HepG2 (cell line): ENCODE measurements around the gene AJUBA. TPM values are rescaled to one million over a fixed set of nuclear protein-coding genes. Genes with fewer than 3 reads are reported as not detected.

Experiments used
- ATM ChIP-seq: fragments of 450-650 bp; IDR thresholded peaks from 2 replicates; pipeline ENCODE4 v1.7.1; 2017; ENCODE audit warnings: mild to moderate bottlenecking, borderline replicate concordance
- BRD4 ChIP-seq: sonication (generic); formaldehyde crosslinking; IDR thresholded peaks from 2 replicates; pipeline ENCODE4 v1.4.0; 2020; ENCODE audit warnings: missing genetic modification reagents
- ELF4 ChIP-seq: sonication (generic); formaldehyde crosslinking; IDR thresholded peaks from 2 replicates; pipeline ENCODE4 v1.5.0; 2020; ENCODE audit warnings: missing genetic modification reagents, mild to moderate bottlenecking, moderate library complexity, borderline replicate concordance
- ERF ChIP-seq: IDR thresholded peaks from 2 replicates; pipeline ENCODE4 v1.6.1; 2018; ENCODE audit warnings: missing biosample characterization, missing genetic modification reagents
- HOXA5 ChIP-seq: sonication (generic); formaldehyde crosslinking; IDR thresholded peaks from 2 replicates; pipeline ENCODE4 v1.4.0; 2020; ENCODE audit warnings: missing genetic modification reagents
- JUND ChIP-seq: sonication (generic); formaldehyde crosslinking; IDR thresholded peaks from 2 replicates; pipeline ENCODE4 v1.8.0; 2022; ENCODE audit warnings: mild to moderate bottlenecking, missing genetic modification reagents
- KMT2A ChIP-seq: sonication (generic); formaldehyde crosslinking; IDR thresholded peaks from 2 replicates; pipeline ENCODE4 v1.4.0; 2020; ENCODE audit warnings: missing genetic modification reagents
- MXD4 ChIP-seq: IDR thresholded peaks from 2 replicates; pipeline ENCODE4 v1.6.1; 2016; ENCODE audit warnings: mild to moderate bottlenecking, missing biosample characterization, missing genetic modification reagents
- NR2C2 ChIP-seq: sonication (generic); formaldehyde crosslinking; IDR thresholded peaks from 2 replicates; pipeline ENCODE4 v1.4.0; 2020; ENCODE audit warnings: missing genetic modification reagents, mild to moderate bottlenecking, moderate library complexity, borderline replicate concordance
- RARG ChIP-seq: sonication (generic); formaldehyde crosslinking; IDR thresholded peaks from 2 replicates; pipeline ENCODE4 v1.4.0; 2020; ENCODE audit warnings: low read depth, mild to moderate bottlenecking, missing genetic modification reagents
- SAFB2 ChIP-seq: sonication (generic); formaldehyde crosslinking; IDR thresholded peaks from 2 replicates; pipeline ENCODE4 v1.5.1; 2020; ENCODE audit warnings: missing genetic modification reagents, low read depth, mild to moderate bottlenecking, borderline replicate concordance
- SAP130 ChIP-seq: IDR thresholded peaks from 2 replicates; pipeline ENCODE4 v1.6.1; 2016; ENCODE audit warnings: low read depth
- SUZ12 ChIP-seq: fragments of 150-350 bp; IDR thresholded peaks from 2 replicates; pipeline ENCODE4 v1.6.1; 2014; ENCODE audit warnings: low read depth, low read length
- YEATS2 ChIP-seq: sonication (generic); formaldehyde crosslinking; IDR thresholded peaks from 2 replicates; pipeline ENCODE4 v1.4.0; 2020; ENCODE audit warnings: missing genetic modification reagents, borderline replicate concordance
- ZNF562 ChIP-seq: sonication (generic); formaldehyde crosslinking; IDR thresholded peaks from 2 replicates; pipeline ENCODE4 v1.8.0; 2022; ENCODE audit warnings: missing genetic modification reagents, borderline replicate concordance
- ZNF660 ChIP-seq: sonication (generic); formaldehyde crosslinking; IDR thresholded peaks from 2 replicates; pipeline ENCODE4 v1.5.1; 2020; ENCODE audit warnings: mild to moderate bottlenecking, low read depth, missing genetic modification reagents, borderline replicate concordance
- ZNF674 ChIP-seq: sonication (generic); formaldehyde crosslinking; IDR thresholded peaks from 2 replicates; pipeline ENCODE4 v1.5.0; 2020; ENCODE audit warnings: low read depth, mild to moderate bottlenecking, missing genetic modification reagents
- polyA plus RNA-seq, 8 experiments: library from polyadenylated mRNA; depleted of rRNA in 3 of 8; stranded (reverse) in 7 of 8; unstranded in 1 of 8; fragments of >200 nt; fragmentation: Illumina TruSeq in 4 of 8; extraction: Trizol in 4 of 8; gene quantifications; 2 replicates each; pipeline versions ENCODE4 v1.2.1 to v1.2.3, GENCODE V29; 2011 to 2016; ENCODE audit warnings: low read depth in 4 of 8, missing spikeins in 1 of 8, mixed read lengths in 1 of 8; ENCODE audit not compliant: insufficient read depth in 1 of 8
- total RNA-seq, 5 experiments: library from RNA; depleted of rRNA; stranded (reverse); fragments of >200 nt; fragmentation: Illumina TruSeq; extraction: Trizol; gene quantifications; 2 replicates each; pipeline ENCODE4 v1.2.3, GENCODE V29; 2016; ENCODE audit warnings: low read depth in 1 of 5
- TF ChIP-seq, protein P1 (sequence below): sonication (generic); formaldehyde crosslinking; IDR thresholded peaks from 2 replicates; pipeline ENCODE4 v1.4.0; 2020; ENCODE audit warnings: mild to moderate bottlenecking, missing genetic modification reagents
- TF ChIP-seq, protein P2 (sequence below): IDR thresholded peaks from 2 replicates; pipeline ENCODE4 v1.6.1; 2016; ENCODE audit warnings: mild to moderate bottlenecking
- TF ChIP-seq, protein P3 (sequence below): sonication (generic); formaldehyde crosslinking; IDR thresholded peaks from 2 replicates; pipeline ENCODE4 v1.8.0; 2022; ENCODE audit warnings: mild to moderate bottlenecking, missing genetic modification reagents, moderate library complexity
- TF ChIP-seq, protein P4 (sequence below): sonication (generic); formaldehyde crosslinking; IDR thresholded peaks from 2 replicates; pipeline ENCODE4 v1.5.1; 2020; ENCODE audit warnings: mild to moderate bottlenecking, missing genetic modification reagents, moderate library complexity

The AJUBA gene
- total and polyA plus RNA-seq, 2 of the 13 experiments (the other 11 are each of a cell fraction or from before 2014, with no cell fraction given), result 157 to 241 TPM

DNA sequence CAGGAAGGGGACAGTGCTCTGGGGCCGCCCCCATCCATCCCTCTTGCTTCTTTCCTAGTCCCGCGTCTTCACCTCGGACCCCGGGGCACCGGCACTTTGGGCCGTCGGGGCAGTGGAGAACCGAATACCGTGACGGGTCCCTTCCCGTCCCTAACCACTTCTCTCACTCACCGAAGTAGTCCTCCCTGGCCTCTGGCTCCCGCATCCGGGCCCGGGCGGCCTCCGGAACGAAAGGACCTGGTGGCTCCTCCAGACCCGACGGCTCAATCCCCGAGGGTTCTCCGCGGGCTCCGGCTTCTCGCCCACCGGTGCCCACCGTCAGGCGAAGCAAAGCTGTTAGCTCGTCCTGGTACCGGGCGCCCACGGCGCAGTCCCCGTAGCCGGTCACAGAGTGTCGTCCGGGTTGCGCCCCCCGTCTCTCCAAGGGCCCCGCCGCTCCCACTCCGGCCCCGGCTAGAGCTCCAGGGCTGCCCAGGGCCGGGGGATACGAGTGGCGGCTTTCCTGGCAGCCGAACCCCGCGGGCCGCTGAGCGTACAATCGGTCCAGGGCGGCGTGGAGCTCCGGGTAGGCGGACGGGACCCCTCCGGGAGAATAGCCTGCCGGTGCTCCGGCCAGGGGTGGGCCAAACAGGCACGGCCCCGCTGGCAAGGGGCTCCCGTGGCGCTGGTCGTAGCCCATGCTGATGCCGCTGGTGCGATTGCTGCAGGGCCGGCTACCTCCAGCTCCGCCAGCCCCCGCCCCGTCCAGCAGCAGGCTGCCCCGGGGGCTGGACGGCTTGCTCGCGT lies 1.1 kb downstream of the AJUBA start (continued):
- TF ChIP-seq SAFB2 (CRISPR knock-in tag) (0 out of 2 replicates have a peak, but pooled peaks have one; percentile 26), ERF (peak; percentile 35; the same call in 1 of the 2 replicates), ATM (no peak), BRD4 (no peak), KMT2A (peak; percentile 83), JUND (CRISPR knock-in tag) (no peak), YEATS2 (CRISPR knock-in tag) (peak; percentile 12; the same call in 1 of the 2 replicates), ELF4 (CRISPR knock-in tag) (peak; percentile 80; the same call in 1 of the 2 replicates), ZNF674 (peak; percentile 61; the same call in 1 of the 2 replicates), NR2C2 (CRISPR knock-in tag) (0 out of 2 replicates have a peak, but pooled peaks have one; percentile 23), SAP130 (CRISPR knock-in tag) (no peak; the same call in none of the 2 replicates), MXD4 (0 out of 2 replicates have a peak, but pooled peaks have one; percentile 3), HOXA5 (no peak), ZNF660 (CRISPR knock-in tag) (no peak), ZNF562 (CRISPR knock-in tag) (no peak), RARG (CRISPR knock-in tag) (no peak; the same call in 1 of the 2 replicates), SUZ12 (no peak)
- TF ChIP-seq, protein P1, sequence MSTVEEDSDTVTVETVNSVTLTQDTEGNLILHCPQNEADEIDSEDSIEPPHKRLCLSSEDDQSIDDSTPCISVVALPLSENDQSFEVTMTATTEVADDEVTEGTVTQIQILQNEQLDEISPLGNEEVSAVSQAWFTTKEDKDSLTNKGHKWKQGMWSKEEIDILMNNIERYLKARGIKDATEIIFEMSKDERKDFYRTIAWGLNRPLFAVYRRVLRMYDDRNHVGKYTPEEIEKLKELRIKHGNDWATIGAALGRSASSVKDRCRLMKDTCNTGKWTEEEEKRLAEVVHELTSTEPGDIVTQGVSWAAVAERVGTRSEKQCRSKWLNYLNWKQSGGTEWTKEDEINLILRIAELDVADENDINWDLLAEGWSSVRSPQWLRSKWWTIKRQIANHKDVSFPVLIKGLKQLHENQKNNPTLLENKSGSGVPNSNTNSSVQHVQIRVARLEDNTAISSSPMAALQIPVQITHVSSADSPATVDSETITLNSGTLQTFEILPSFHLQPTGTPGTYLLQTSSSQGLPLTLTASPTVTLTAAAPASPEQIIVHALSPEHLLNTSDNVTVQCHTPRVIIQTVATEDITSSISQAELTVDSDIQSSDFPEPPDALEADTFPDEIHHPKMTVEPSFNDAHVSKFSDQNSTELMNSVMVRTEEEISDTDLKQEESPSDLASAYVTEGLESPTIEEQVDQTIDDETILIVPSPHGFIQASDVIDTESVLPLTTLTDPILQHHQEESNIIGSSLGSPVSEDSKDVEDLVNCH (CRISPR knock-in tag), result no peak
- TF ChIP-seq, protein P2, sequence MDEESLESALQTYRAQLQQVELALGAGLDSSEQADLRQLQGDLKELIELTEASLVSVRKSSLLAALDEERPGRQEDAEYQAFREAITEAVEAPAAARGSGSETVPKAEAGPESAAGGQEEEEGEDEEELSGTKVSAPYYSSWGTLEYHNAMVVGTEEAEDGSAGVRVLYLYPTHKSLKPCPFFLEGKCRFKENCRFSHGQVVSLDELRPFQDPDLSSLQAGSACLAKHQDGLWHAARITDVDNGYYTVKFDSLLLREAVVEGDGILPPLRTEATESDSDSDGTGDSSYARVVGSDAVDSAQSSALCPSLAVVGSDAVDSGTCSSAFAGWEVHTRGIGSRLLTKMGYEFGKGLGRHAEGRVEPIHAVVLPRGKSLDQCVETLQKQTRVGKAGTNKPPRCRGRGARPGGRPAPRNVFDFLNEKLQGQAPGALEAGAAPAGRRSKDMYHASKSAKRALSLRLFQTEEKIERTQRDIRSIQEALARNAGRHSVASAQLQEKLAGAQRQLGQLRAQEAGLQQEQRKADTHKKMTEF, result peak; percentile 42
- TF ChIP-seq, protein P3, sequence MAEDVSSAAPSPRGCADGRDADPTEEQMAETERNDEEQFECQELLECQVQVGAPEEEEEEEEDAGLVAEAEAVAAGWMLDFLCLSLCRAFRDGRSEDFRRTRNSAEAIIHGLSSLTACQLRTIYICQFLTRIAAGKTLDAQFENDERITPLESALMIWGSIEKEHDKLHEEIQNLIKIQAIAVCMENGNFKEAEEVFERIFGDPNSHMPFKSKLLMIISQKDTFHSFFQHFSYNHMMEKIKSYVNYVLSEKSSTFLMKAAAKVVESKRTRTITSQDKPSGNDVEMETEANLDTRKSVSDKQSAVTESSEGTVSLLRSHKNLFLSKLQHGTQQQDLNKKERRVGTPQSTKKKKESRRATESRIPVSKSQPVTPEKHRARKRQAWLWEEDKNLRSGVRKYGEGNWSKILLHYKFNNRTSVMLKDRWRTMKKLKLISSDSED (CRISPR knock-in tag), result no peak
- TF ChIP-seq, protein P4, sequence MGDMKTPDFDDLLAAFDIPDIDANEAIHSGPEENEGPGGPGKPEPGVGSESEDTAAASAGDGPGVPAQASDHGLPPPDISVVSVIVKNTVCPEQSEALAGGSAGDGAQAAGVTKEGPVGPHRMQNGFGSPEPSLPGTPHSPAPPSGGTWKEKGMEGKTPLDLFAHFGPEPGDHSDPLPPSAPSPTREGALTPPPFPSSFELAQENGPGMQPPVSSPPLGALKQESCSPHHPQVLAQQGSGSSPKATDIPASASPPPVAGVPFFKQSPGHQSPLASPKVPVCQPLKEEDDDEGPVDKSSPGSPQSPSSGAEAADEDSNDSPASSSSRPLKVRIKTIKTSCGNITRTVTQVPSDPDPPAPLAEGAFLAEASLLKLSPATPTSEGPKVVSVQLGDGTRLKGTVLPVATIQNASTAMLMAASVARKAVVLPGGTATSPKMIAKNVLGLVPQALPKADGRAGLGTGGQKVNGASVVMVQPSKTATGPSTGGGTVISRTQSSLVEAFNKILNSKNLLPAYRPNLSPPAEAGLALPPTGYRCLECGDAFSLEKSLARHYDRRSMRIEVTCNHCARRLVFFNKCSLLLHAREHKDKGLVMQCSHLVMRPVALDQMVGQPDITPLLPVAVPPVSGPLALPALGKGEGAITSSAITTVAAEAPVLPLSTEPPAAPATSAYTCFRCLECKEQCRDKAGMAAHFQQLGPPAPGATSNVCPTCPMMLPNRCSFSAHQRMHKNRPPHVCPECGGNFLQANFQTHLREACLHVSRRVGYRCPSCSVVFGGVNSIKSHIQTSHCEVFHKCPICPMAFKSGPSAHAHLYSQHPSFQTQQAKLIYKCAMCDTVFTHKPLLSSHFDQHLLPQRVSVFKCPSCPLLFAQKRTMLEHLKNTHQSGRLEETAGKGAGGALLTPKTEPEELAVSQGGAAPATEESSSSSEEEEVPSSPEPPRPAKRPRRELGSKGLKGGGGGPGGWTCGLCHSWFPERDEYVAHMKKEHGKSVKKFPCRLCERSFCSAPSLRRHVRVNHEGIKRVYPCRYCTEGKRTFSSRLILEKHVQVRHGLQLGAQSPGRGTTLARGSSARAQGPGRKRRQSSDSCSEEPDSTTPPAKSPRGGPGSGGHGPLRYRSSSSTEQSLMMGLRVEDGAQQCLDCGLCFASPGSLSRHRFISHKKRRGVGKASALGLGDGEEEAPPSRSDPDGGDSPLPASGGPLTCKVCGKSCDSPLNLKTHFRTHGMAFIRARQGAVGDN, result peak; percentile 61
